ENCODE data around the gene C2CD4D. TPM values are rescaled to one million over a fixed set of nuclear protein-coding genes. Genes with fewer than 3 reads are reported as not detected.

C2CD4D gene
- polyA plus RNA-seq, 1 experiment, result not detected

GRCh38 chr1:151860504-151861187 lies 21.0 kb upstream of the C2CD4D start:
- CTCF ChIA-PET, result interaction anchor here (0.5 to 1.2 kb wide), 2 partner anchors 29 to 199 kb away, joined by 3 to 4 read pairs; no protein-coding TSS in a partner anchor
- Histone ChIP-seq H3K36me3 (ENCODE audit: control insufficient read depth, insufficient read depth, low read length) (no peaks in the 10 kb centered on the region), H3K4me3 (ENCODE audit: low read depth, low read length) (no peak overlapping the region), H3K27me3 (ENCODE audit: control insufficient read depth, insufficient read depth, low read length) (peaks cover 9% of the 10 kb centered on the region)
- DNase-seq (ENCODE audit: low read depth), result no peak
- TF ChIP-seq CTCF (IDR thresholded peaks at IDR 0.05; ENCODE audit: insufficient read depth, low read depth, low read length), result no peak
- POLR2A ChIA-PET, result no interaction called here

DNA sequence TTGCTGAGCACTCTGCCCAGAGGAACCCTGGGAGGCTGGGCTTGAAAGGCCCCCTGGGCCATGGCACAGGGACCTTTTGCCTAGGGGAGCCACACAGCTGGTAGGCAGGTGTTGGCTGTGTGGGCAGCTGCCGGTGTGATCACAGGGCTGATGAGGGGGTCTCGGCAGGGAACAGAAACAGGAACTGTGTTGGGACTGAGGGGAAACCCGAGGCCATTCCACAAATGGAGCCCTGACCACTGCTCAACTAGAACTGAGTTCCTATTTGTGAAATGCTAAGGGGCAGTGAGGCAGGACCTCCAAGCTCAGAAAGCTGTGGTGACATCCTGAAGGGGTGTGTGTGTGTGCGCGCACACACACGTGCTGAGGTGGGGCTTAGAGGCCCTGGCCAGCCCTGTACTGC lies 20.3 kb upstream of the C2CD4D start:
- H3K36me3 ChIP-seq (ENCODE audit: control insufficient read depth, insufficient read depth, low read length), result no peaks in the 10 kb centered on the region
- no peak for TF ChIP-seq CTCF (IDR thresholded peaks at IDR 0.05; ENCODE audit: insufficient read depth, low read depth, low read length)
- H3K4me3 ChIP-seq (ENCODE audit: low read depth, low read length), result no peak overlapping the region
- CTCF ChIA-PET, result interaction anchor here (1.0 to 1.2 kb wide), 2 partner anchors 11 to 30 kb away, joined by 3 to 4 read pairs; no protein-coding TSS in a partner anchor
- DNase-seq (ENCODE audit: low read depth), result no peak
- POLR2A ChIA-PET, result no interaction called here
- peaks cover 9% of the 10 kb centered on the region for H3K27me3 ChIP-seq (ENCODE audit: control insufficient read depth, insufficient read depth, low read length)

GRCh38 chr1:151858886-151859665 lies 19.5 kb upstream of the C2CD4D start:
- no peak for TF ChIP-seq CTCF (IDR thresholded peaks at IDR 0.05; ENCODE audit: insufficient read depth, low read depth, low read length)
- peaks cover 7% of the 10 kb centered on the region for H3K27me3 ChIP-seq (ENCODE audit: control insufficient read depth, insufficient read depth, low read length)
- no peak overlapping the region for H3K4me3 ChIP-seq (ENCODE audit: low read depth, low read length)
- DNase-seq (ENCODE audit: low read depth), result no peak
- ChIA-PET CTCF (interaction anchor here (1.0 to 1.2 kb wide), 2 partner anchors 10 to 30 kb away, joined by 3 to 4 read pairs; no protein-coding TSS in a partner anchor), POLR2A (no interaction called here)
- no peaks in the 10 kb centered on the region for H3K36me3 ChIP-seq (ENCODE audit: control insufficient read depth, insufficient read depth, low read length)

DNA sequence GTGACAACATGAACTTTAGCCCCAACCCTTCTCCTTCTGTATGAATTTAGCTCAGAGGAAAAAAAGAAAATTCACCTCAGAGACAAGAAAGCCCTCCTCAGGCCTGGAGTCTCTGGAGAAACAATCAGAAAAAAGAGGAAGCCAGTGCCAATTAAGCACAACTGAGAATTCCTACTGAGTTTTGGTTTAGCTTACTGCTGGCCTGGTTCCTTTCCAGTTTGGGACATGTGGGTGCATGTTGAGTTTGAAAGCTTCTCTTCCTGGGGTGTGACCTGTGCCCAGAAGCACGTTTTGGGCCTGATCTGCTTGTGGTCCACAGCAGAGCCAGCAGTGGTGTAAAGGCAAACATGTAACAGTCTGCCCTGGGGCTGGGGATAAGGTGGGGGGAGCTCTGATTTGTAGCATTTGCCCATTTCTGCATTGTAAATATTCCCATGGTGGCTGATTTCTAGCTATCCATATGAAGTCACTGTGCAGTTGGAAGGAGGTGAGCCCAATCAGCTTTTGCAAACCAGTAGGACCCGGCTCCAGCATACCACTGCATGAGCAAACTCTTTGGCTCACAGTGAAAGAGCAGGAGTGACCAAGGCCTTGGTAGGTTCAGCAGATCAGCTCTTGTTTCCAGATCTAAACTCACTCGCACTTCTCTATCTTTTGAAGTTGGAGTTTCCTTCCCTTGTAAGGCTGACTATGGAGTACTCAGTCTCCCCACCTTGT lies 18.6 kb upstream of the C2CD4D start:
- POLR2A ChIA-PET, result no interaction called here

More for the DNA sequence above, 18.6 kb upstream of the C2CD4D start:
- TF ChIP-seq CTCF (IDR thresholded peaks at IDR 0.05; ENCODE audit: insufficient read depth, low read depth, low read length), result no peak
- H3K4me3 ChIP-seq (ENCODE audit: low read depth, low read length), result no peak overlapping the region
- CTCF ChIA-PET, result interaction anchor here (0.9 kb wide), 1 partner anchor 14 kb away, joined by 3 read pairs; no protein-coding TSS in a partner anchor
- H3K27me3 ChIP-seq (ENCODE audit: control insufficient read depth, insufficient read depth, low read length), result peaks cover 8% of the 10 kb centered on the region
- H3K36me3 ChIP-seq (ENCODE audit: control insufficient read depth, insufficient read depth, low read length), result no peaks in the 10 kb centered on the region
- no peak for DNase-seq (ENCODE audit: low read depth)
